CD4-positive, alpha-beta T cell treated with Interleukin-1 beta for 1 hour (primary cell): ENCODE results near the gene RHBDF2.
A peak's percentile ranks its signal among the peaks of the same experiment; 100 is the strongest.

ENCODE experiments used
- DNase-seq, 2 donors: peaks; one replicate each; pipeline ENCODE4 v3.0.0-alpha.2; 2020 to 2022

The RHBDF2 gene

DNA sequence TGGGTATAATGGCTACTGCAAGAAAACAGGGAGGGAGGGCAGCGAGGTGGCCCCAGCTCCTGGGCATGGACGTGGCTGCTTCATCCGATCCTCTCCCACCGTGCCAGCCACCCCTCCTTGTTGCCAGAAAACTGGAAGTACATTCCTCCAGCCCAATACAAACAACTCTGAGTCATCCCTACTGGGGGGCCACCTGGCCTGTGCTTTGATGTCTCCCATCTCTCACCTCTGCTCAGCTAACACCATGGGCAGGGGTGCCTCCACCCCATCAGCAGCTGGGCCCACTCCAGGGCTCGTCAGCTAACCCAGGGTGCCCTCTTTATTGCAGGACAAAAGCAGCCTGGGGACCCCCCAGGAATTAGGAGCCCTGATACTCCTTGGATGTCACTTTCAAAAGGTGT is 2.0 kb downstream of the RHBDF2 start:
- DNase-seq = no peak

DNA sequence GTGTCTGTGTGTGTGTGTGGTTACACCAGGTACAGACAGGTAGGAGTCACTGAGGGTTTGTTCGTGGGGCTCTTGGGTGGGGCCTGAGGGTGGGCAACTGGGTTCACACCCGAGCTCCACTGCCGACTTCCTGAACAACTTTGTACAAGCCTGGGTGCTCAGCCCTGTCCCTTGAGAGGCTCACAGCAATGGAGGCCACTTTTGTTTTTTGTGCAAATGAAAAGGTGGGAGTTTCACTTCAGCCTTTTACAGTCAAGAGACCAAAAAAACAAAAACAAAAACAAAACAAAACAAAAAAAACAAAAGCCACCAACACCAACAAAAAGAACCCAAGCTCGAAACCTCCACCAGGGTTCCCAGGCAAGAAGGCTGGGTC is 2.4 kb downstream of the RHBDF2 start:
- DNase-seq = peak; percentile 23 to 45

DNA sequence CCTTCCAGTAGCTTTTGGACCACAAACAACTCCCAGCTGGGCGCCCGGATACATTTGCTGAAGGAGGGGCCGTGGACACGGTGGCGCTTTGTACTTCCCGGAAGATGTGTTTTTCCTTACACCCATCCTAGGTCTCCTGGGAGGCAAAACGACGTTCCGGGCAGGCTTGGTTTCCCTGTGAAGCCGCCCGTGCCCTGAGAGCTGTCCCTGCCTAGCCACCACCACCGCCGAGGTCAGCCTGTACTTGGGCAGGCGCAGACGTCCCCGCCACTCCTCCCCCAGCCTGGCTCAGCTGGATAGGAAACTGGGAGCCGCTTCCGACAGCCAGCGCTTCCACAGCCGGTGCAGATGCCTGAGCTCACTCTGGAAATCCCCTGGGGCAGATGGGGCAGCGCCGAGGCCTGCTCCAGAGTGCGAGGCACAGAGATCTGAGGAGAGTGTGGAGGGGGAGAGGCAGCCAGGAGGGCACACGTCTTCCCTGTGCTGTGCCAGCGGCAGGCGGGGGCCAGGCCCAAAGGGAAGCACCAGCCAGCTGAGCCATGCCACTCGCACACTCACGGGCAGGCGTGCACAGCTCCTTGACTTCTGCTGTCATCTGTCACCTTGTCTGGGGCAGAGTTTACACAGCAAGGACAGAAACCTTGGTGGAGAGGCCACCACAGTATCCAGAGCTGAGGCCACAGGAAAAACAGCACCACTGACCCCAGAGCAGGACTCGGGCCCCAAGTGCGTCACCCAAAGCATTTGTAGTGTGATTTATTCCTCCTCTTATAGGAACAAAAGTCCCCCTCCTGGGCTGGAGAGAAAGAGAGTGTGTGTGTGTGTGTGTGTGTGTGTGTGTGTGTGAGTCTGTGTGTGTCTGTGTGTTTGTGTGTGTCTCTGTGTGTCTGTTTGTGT is 3.0 kb downstream of the RHBDF2 start:
- DNase-seq = no peak

GRCh38 chr17:76497699-76497978 is 3.6 kb downstream of the RHBDF2 start:
- no peak for DNase-seq

DNA sequence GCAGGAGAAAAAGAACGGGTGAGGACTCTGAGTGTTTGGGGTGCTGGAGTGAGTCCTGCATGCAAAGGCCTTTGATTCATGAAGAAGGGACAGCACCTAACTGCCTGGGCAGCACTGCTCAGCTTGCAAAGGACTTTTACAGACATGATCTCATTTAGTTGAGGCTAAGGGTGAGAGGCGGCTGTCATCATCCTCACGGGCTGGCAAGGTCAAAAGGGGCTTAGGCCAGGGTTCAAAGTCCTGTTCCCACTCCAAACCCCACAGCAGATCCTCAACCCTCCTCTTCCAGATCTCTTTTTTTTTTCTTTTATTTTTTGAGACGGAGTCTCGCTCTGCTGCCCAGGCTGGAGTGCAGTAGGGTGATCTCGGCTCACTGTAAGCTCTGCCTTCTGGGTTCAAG is 4.8 kb downstream of the RHBDF2 start:
- no peak for DNase-seq

GRCh38 chr17:76495663-76496400 is 5.4 kb downstream of the RHBDF2 start:
- DNase-seq = no peak

DNA sequence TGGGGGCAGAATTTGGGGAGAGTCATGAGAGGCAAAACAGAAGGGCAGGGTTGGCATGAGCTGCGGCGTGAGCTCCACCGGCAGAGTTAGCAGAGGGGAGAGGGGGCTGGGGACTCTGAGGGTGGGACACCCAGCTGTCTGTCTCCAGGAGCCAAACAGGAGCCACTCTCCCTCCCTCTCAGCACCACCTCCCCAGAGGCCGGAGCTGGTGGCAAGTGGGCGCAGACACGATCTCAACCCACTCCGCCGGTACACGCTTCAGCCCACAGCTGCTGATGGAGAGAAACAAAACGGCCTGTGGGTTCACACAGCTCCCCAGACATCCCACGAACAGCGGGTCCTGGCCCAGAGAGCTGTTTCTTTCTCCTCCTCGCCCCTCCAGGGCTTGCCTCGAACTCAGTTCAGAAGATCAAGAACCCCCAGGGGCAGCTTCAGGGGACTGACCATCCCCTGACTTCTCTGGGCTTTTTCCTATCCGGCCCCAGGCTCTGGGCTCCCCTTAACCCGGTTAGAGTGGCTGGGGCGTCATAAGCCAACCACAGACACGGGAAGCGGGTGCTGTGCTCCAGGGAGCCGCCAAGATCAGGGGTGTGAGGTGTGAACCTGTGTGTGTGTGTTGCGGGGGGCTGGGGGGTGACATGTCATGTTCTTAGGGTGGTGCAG is 7.6 kb downstream of the RHBDF2 start:
- peak; percentile 44 to 47 for DNase-seq

- peak; percentile 54 to 86 for DNase-seq
These were observed 8.2 kb downstream of the RHBDF2 start for GRCh38 chr17:76492989-76493501.

GRCh38 chr17:76492123-76492988 is 8.9 kb downstream of the RHBDF2 start:
- DNase-seq = peak; percentile 17 to 55

DNA sequence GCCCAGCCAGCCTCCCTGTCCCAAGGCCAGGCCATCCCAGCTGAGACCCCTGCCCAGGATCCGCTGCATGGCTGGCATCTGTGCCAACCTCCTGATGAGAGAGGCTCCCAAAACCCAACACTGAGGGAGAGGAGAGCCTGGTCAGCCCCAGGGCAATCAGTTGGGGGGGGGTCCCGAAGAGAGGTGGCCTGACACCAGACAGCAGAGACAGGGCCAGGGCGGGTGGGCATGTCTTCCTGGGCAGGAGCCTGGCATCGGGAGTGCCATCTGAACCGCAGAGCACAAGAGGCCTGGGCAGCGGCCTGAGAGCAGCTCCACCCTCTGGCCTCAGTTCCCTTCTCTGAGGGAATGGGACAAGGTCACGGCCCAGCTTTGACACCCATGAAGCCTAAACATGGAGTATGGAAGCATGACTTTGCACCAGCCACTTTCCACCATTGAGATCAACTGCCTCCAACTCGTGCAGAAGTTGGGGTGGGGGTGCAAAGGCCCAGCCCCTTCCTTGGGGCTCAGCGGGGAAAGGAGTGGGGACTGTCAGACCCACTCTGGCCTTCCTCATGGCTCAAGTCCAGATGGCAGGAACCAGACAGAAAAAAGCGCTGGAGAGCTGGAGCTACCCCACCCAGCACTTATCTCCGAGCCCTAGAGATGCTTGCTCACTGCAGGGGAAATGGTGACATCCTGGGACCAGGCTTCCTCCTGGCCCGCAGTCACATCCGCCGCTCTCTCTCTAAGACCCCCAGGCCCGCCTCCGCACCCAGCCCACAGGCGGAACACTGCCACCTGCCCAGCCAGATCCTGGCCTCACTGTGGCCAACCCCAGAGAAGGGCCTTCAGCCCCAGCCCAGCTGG is 9.7 kb downstream of the RHBDF2 start:
- DNase-seq = peak in 1 of 2 donors; percentile 42

- DNase-seq = no peak
These were observed 11.0 kb downstream of the RHBDF2 start for GRCh38 chr17:76490112-76490710.

- DNase-seq = no peak
These were observed 13.6 kb downstream of the RHBDF2 start for GRCh38 chr17:76487451-76488192.

DNA sequence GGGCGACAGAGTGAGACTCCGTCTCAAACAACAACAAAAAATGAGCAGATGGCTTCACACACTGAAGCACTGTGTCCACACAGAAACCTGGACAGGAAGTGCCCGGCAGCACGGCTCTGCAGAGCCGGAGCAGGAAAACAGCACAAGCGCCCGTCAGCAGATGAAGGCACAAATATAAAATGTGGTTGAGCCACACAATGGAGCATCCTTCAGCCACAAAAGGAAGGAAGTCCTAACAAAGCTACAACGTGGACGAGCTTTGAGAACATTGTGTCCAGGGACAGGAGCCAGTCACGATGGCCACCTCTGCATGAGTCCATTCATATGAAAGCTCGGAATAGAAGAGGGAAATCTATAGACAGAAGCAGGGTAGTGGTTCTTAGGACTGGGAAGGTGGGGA is 15.7 kb downstream of the RHBDF2 start:
- no peak for DNase-seq

DNA sequence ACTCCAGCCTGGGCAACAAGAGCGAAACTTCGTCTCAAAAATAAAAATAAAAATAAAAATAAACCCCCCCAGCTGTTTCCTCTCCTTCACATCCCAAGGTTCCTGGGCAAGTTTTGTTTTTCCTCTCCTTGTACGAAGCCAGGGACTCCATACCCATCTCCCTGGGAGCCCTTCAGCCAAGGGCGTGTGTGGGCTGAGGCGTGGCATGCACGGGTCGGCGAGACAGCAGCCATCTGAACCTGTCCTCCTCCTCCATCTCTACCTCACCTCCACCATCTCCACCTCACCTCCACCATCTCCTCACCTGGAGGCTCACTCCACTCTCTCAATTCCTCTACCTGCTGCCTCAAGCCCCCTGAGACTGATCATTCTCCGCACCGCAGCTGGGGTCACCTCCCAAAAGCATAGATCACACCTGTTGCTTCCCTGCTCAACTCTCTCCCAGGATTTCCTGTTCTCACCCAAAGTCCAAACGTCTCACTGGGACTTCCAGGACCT is 16.9 kb downstream of the RHBDF2 start:
- DNase-seq = no peak

DNA sequence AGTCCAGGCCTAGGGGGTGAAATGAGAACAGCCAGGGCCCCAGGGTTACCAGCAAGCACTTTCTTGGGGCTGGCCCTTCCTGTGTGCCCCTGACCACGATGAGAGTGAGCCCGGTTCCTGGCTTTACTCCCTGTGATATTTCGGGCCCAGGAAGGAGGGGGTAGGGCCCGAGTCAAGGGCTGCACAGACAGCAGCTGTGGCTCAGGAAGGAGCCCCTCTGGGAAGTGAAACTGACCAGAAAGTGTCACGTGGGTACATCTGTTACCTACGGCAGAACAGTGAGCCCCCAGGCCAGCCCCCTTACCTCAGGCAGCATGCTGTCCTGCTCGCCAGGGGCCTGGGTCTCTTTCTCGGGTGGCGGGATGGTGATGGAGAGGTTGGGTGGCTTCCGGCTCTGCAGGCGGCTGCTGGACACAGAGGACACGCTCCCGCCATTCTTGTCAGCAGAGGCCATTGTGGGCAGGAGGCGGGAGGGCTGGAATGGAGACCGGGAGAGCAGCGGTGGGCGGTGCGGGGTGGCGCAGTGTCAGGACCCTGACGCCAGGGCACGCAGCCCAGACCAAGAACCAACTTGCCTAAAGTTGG is 20.1 kb downstream of the RHBDF2 start:
- peak in 1 of 2 donors; percentile 66 for DNase-seq

- DNase-seq = peak in 1 of 2 donors; percentile 24
These were observed 20.6 kb downstream of the RHBDF2 start for GRCh38 chr17:76480632-76481031.

DNA sequence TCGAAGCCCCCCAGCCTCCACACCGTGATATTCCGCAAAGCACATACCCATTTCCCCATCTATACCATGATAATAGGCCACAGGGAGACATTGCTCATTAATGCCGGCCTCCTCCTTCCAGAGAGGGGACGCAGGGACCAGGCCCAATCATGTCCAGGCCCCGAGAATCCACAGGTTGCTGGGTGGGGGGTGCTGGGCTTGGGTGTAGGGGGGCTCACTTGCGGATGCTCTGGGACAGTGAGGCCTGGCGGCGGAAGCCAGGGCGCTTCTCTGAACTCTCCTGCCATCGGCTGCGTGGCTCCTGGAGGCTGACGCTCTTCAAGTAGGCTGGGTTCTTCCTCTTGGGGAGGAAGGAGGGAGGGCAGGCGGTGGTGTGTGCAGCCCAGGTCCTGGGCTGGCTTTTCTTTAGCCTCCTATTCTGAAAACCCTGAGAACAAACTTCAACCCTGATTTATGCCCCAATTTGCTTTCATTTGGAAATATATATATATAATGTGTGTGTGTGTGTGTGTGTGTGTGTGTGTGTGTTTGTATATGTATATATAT is 21.6 kb downstream of the RHBDF2 start:
- DNase-seq = no peak

- DNase-seq = no peak
These were observed 22.3 kb downstream of the RHBDF2 start for GRCh38 chr17:76478730-76479514.

DNA sequence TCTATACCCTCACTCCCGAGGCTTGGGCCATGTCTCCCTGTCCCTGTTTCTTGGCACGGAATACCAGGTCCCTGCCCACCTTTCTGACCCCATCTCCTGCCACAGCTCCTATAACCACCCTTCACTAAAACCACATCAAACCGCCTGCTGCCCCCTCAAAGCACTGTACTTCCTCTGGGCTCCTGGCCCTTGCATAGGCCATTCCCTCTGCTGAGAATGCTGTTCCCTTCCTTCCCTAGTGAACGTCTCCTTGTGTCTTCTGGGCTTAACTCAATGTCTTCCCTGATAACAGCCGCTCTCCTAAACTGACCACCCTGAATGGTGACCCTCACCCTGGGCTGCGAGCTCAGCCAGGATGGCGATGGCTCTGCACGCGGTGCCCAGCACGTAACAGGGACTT is 23.1 kb downstream of the RHBDF2 start:
- DNase-seq = no peak
